ENCODE measurements around the gene IL1F10. TPM values are rescaled to one million over a fixed set of nuclear protein-coding genes. Genes with fewer than 3 reads are reported as not detected.
A peak's percentile ranks its signal among the peaks of the same experiment; 100 is the strongest.

IL1F10 gene
- total RNA-seq, 1 donor from 2014 or later: not detected

- Histone ChIP-seq H3K4me3 (ENCODE audit: low read depth, low read length) (peak overlapping the region; percentile 73), H3K27me3 (ENCODE audit: control insufficient read depth, insufficient read depth, low read length) (no peaks in the 10 kb centered on the region), H3K36me3 (ENCODE audit: control insufficient read depth, insufficient read depth, low read length) (peaks cover 2% of the 10 kb centered on the region)
- FAIRE-seq: no peak
- no peak for TF ChIP-seq CTCF (IDR thresholded peaks at IDR 0.05; ENCODE audit: insufficient read depth, low read length, severe bottlenecking)
- no peak for DNase-seq (ENCODE audit: low read depth)
Observed at GRCh38 chr2:113119111-113119510, 51.3 kb downstream of the IL1F10 start.

GRCh38 chr2:113120861-113121260, 53.1 kb downstream of the IL1F10 start:
- FAIRE-seq: no peak
- H3K27me3 ChIP-seq (ENCODE audit: control insufficient read depth, insufficient read depth, low read length): no peaks in the 10 kb centered on the region
- TF ChIP-seq CTCF (IDR thresholded peaks at IDR 0.05; ENCODE audit: insufficient read depth, low read length, severe bottlenecking): no peak
- DNase-seq (ENCODE audit: low read depth): no peak
- H3K36me3 ChIP-seq (ENCODE audit: control insufficient read depth, insufficient read depth, low read length): peaks cover 2% of the 10 kb centered on the region
- H3K4me3 ChIP-seq (ENCODE audit: low read depth, low read length): no peak overlapping the region

- TF ChIP-seq CTCF (IDR thresholded peaks at IDR 0.05; ENCODE audit: insufficient read depth, low read length, severe bottlenecking): no peak
- peaks cover 6% of the 10 kb centered on the region for H3K36me3 ChIP-seq (ENCODE audit: control insufficient read depth, insufficient read depth, low read length)
- H3K27me3 ChIP-seq (ENCODE audit: control insufficient read depth, insufficient read depth, low read length): no peaks in the 10 kb centered on the region
- DNase-seq (ENCODE audit: low read depth): no peak
- H3K4me3 ChIP-seq (ENCODE audit: low read depth, low read length): no peak overlapping the region
- FAIRE-seq: no peak
Observed at GRCh38 chr2:113122364-113122763, 54.6 kb downstream of the IL1F10 start.

- no peak for DNase-seq (ENCODE audit: low read depth)
- TF ChIP-seq CTCF (IDR thresholded peaks at IDR 0.05; ENCODE audit: insufficient read depth, low read length, severe bottlenecking): no peak
- Histone ChIP-seq H3K27me3 (ENCODE audit: control insufficient read depth, insufficient read depth, low read length) (no peaks in the 10 kb centered on the region), H3K36me3 (ENCODE audit: control insufficient read depth, insufficient read depth, low read length) (peaks cover 14% of the 10 kb centered on the region), H3K4me3 (ENCODE audit: low read depth, low read length) (no peak overlapping the region)
- FAIRE-seq: no peak
Observed at GRCh38 chr2:113123726-113124125, 56.0 kb downstream of the IL1F10 start.

GRCh38 chr2:113124181-113124961, 56.6 kb downstream of the IL1F10 start:
- no peak for TF ChIP-seq CTCF (IDR thresholded peaks at IDR 0.05; ENCODE audit: insufficient read depth, low read length, severe bottlenecking)
- Histone ChIP-seq H3K36me3 (ENCODE audit: control insufficient read depth, insufficient read depth, low read length) (peaks cover 18% of the 10 kb centered on the region), H3K4me3 (ENCODE audit: low read depth, low read length) (no peak overlapping the region), H3K27me3 (ENCODE audit: control insufficient read depth, insufficient read depth, low read length) (no peaks in the 10 kb centered on the region)
- no peak for FAIRE-seq
- peak; percentile 77 for DNase-seq (ENCODE audit: low read depth)

Other genes with a start within 250 kb of the IL1F10 start
- gene IL1B, start 231.2 kb upstream of the IL1F10 start, total RNA-seq: 22.6 and 41.0 TPM in 2 replicates
- not detected in 2 replicates for gene IL37, start 156.8 kb upstream of the IL1F10 start, total RNA-seq
- 0.51 TPM in 1 of 2 replicates, not detected in the other for gene IL36G, start 90.0 kb upstream of the IL1F10 start, total RNA-seq
- 6.3 and 11.5 TPM in 2 replicates for gene IL36A, start 62.5 kb upstream of the IL1F10 start, total RNA-seq
- gene IL36B, start 15.1 kb upstream of the IL1F10 start, total RNA-seq: 0.13 TPM in 1 of 2 replicates, not detected in the other
- 1.1 and 1.9 TPM in 2 replicates for gene IL36RN, start 8.8 kb upstream of the IL1F10 start, total RNA-seq
- gene IL1RN, start 59.6 kb downstream of the IL1F10 start, total RNA-seq: 71.9 and 113 TPM in 2 replicates
- gene PSD4, start 106.0 kb downstream of the IL1F10 start, total RNA-seq: 25.0 and 27.0 TPM in 2 replicates
- gene PAX8, start 211.0 kb downstream of the IL1F10 start, total RNA-seq: 3.5 TPM in 1 of 2 replicates, not detected in the other